Superior temporal gyrus (tissue), 1 donor: ENCODE data around the gene SYP.

Experiments used
- DNase-seq: peaks from one replicate; pipeline ENCODE4 v3.0.0-alpha.2; 2016; ENCODE audit errors: extremely low spot score

Gene SYP

DNA sequence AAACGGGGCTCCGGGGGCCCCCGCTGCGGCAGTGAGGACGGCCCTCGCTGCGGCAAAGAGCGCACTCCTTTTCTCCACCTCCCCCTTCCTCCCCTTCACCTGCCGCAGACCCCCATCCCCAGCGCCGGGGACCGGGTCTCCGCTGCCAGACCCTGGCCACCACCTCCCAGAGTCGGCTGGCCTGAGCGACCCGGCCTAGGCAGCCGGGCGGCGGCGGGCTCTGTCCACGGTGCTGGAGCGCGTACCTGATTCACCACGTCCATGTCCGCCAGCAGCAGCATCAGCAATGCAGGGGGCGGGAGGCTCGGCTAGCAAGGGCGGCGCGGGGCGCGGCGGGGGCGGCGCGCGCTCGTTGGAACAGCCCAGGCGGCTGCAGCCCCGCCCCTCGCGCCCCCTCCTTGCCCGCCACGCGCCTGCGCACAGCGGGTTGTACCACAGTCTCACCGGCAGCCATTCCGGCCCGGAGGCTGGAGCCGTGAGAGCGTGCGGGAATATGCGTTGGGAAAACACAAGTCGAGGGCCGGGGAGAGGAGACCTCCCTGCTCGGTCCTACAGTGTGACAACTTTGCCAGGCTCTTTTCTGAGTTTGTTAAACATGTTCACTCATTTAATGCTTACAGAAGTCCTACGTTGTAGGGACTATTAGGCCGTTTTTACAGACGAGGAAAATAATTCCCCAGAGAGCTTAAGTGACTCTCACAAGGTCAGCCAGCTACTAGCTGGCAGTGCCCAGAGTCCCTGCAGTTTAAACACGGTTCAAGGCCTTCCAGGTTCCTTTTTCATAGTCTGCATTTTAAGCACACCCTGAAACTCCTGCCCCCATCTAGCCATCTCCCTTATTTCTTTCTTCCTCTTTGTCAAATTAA lies at the start of gene SYP:
Gene SYP, minus strand, starts transcription at position 288 of the 866 bp plus-strand sequence. Its CDS starts 7 bp downstream, at position 281.
- peak; percentile 78 for DNase-seq

GRCh38 chrX:49249616-49250015 lies 49.6 kb upstream of the SYP start:
- no peak for DNase-seq

GRCh38 chrX:49249071-49249470 lies 49.1 kb upstream of the SYP start:
- no peak for DNase-seq

GRCh38 chrX:49247916-49248811 lies 48.2 kb upstream of the SYP start:
- DNase-seq = no peak

GRCh38 chrX:49247346-49247745 lies 47.4 kb upstream of the SYP start:
- DNase-seq = no peak

- DNase-seq = no peak
Observed at GRCh38 chrX:49246541-49246940, 46.5 kb upstream of the SYP start.

DNA sequence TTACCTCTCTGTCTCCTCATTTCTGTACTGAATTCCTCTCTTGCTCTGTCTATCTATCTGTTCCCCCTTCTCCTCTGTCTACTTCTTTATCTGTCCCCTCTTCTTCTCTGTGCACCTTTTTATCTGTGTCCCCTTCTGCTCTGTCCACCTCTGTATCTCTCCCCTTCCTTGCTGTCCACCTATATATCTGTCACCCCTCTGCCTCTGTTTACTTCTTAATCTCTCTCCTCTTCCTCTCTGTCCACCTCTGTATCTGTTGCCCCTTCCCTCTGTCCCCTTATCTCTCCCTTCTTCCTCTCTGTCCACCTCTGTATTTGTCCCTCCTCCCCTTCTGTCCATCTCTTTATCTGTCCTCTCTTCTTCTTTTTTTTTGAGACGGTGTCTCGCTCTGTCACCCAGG lies 44.2 kb upstream of the SYP start:
- no peak for DNase-seq

GRCh38 chrX:49243166-49243565 lies 43.2 kb upstream of the SYP start:
- no peak for DNase-seq

DNA sequence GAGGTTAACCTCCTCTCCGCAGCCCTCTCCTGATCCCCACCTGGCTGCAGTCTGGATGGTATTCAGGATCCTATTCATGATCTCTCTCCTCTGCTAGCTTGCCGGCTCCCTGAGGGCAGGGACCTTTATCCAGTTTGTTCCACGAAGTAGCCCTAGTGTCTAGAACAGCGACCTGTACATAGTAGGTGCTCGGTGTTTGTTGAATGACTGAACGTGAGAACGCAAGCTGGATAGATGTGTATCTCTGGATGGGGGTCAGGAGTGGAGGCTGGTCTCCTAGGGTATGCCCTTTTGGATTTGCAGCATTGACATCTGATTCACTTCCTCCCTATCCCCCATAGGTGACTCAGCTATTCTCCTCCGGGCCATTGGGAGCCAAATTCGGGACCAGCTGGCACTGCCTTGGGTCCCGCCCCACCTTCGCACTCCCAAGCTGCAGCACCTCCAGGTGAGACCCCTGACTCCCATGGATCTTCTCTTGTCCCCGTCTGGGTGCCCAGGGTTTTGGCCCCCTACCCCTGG lies 42.6 kb upstream of the SYP start:
- DNase-seq = no peak

DNA sequence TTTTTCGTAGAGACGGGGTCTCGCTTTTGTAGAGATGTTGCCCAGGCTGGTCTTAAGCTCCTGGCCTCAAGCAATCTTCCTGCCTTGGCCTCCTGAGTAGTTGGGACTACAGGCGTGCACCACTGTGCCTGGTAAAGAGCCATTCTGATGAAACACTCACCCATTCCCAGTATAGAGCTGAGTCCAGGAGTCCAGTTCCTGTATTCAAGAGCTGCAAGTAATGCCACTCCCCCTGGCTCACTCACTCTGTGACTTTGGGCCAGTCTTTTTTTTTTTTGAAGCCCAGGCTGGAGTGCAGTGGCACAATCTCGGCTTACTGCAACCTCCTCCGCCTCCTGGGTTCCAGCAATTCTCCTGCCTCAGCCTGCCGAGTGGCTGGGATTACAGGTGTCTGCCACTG lies 38.7 kb upstream of the SYP start:
- DNase-seq = no peak

DNA sequence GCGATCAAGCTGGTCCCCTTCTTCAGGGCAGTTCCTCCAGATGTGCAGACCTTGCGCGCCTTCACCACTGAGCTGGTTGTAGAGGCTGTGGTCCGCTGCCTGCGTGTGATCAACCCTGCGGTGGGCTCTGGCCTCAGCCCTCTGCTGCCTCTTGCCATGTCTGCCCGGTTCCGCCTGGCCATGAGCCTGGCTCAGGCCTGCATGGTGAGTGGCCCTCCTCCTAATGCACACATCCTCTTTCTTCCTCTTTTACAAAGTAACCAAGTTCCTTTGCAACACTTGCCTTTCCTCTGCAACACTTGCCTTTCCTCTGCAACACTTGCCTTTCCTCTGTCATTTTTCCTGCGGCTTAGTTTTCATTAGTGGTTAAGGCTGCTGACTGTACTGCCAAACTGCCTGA lies 37.1 kb upstream of the SYP start:
- no peak for DNase-seq

- DNase-seq = no peak
Observed at GRCh38 chrX:49233887-49234555, 34.0 kb upstream of the SYP start.

DNA sequence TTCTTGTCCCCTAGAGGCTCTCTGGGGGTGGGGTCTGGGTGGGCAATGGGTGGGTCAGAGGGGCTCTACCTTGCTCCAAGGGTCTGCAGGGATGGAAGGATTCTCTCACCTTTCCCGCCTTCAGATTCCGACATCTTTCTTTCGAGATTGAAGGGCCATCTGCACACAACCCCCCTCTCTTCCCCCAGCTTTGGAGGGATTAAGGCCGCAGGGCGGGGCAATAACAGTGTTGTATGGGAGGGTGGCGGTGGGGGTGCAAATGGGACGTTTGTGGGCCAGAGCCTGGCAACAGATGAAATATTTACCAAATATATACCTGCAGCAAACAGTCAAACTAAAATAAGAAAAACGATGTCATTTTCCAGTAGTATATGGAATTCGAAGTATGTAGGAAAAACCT lies 33.2 kb upstream of the SYP start, which contains the start of gene CACNA1F:
Gene CACNA1F, minus strand, starts transcription at position 165 of the 400 bp plus-strand sequence. Its CDS starts 31 bp downstream, at position 134.
- DNase-seq = no peak

DNA sequence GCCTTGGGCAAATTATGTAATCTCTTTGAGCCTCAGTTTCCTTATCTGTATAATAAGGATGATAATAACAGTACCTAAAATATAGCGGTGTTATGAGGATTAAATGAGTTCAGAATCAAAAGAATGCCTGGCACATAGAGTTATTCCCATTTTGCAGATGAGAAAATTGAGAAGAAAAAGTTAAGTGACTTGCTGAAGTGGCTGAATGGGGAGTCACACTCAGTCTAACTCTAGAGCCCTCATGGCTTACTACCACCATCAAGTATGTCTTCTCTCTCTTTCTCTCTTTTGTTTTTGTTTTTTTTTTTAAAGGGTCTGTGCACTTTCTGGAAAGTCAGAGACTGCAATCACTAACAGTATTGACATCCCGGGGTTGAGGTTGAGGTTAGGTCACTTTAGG lies 32.5 kb upstream of the SYP start:
- no peak for DNase-seq

- DNase-seq = no peak
Observed at GRCh38 chrX:49231333-49232000, 31.5 kb upstream of the SYP start.

- DNase-seq = no peak
Observed at GRCh38 chrX:49230500-49231232, 30.7 kb upstream of the SYP start.

DNA sequence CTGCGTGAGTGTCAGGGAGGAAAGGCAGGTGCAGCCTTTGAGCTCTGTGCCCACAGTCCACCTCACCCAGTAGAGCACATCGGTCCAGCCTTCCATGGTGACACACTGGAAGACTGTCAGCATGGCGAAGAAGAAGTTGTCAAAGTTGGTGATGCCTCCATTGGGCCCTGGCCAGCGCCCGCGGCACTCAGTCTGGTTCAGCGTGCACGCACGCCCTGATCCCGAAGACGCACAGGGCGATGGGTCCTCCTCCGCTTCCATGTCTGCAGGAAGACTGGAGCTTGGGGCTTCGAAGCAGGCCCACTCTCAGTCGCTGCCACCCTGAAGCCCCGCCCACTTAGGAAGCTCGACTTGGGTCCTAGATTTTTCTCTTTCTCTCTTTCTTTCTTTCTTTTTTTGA lies 28.2 kb upstream of the SYP start:
- no peak for DNase-seq

GRCh38 chrX:49227726-49228125 lies 27.7 kb upstream of the SYP start:
- DNase-seq = no peak

- DNase-seq = no peak
Observed at GRCh38 chrX:49226946-49227345, 27.0 kb upstream of the SYP start.

GRCh38 chrX:49225858-49226257 lies 25.9 kb upstream of the SYP start:
- no peak for DNase-seq

DNA sequence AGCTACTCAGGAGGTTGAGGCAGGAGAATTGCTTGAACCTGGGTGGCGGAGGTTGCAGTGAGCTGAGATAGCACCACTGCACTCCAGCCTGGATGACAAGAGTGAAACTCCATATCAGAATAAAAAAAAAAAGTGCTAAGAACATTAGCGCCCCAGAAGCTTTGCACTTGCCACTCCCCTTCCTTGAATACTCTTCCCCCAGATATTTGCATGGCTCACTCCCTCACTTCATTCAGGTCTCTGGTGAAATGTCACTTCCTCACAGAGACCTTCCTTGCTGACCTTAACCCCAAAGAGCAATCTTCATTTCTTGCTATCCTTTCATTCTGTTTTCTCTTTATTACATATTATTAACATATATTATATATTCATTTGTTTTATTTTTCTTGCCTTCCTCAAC lies 21.9 kb upstream of the SYP start:
- no peak for DNase-seq
